K562 (cell line): Measurements from ENCODE around the gene GABPB2. TPM values are rescaled to one million over a fixed set of nuclear protein-coding genes. Genes with fewer than 3 reads are reported as not detected.

ENCODE experiments used
- ATAC-seq: fragments of 200-7000 bp; cut with Tn5 transposase; 3 replicates; pipeline ENCODE4 v1.9.1; 2020; ENCODE audit warnings: moderate library complexity
- BruUV-seq: library from RNA; stranded (reverse); fragments of 400-500 nt; replicated peaks from 2 replicates; lab custom pipeline; 2021; lab: Mats Ljungman, UMichigan
- CTCF ChIA-PET: fragments of 300-600 bp; formaldehyde crosslinking; extraction: SDS; loops from one replicate; lab custom pipeline; 2021; ENCODE audit warnings: low intra/inter-chr PET ratio; lab: Yijun Ruan, JAX
- POLR2A ChIA-PET: fragments of 300-600, 350-650 bp; sonication (Branson Sonifier 250); formaldehyde crosslinking; extraction: SDS; loops from one replicate; lab custom pipeline; 2021; ENCODE audit warnings: antibody characterized with exemption, inconsistent platforms; lab: Yijun Ruan, JAX
- DNase-seq, 4 experiments: peaks; one replicate each; pipeline versions ENCODE4 v3.0.0 to v3.0.0-alpha.2; 2011 to 2018; ENCODE audit warnings: low spot score in 3 of 4, mixed read lengths in 3 of 4; ENCODE audit errors: extremely low read depth in 1 of 4
- FAIRE-seq: peaks from 2 replicates; lab custom pipeline; 2011; peaks lifted over from hg19 to GRCh38; lab: Jason Lieb, UNC
- H2AFZ ChIP-seq: 2 replicates; pipeline ENCODE4 v1.6.0; 2011; ENCODE audit warnings: low read depth, low read length, control low read depth, inconsistent platforms
- H3K27ac ChIP-seq: fragments of 200-600 bp; 3 replicates; pipeline ENCODE4 v1.8.0; 2011; ENCODE audit warnings: low read depth, mild to moderate bottlenecking, control low read depth, inconsistent platforms, low read length, moderate library complexity, mixed read lengths; ENCODE audit errors: extremely low read depth
- H3K27me3 ChIP-seq, 2 experiments: fragments of 300-600 bp in 1 of 2; 2 replicates in 1 of 2; 3 replicates in 1 of 2; pipeline versions ENCODE4 v1.6.0 to v1.8.0; 2011; ENCODE audit warnings: inconsistent platforms in 2 of 2, low read length in 2 of 2, mild to moderate bottlenecking in 1 of 2, mixed read lengths in 1 of 2, moderate library complexity in 1 of 2; ENCODE audit not compliant: control insufficient read depth in 2 of 2, insufficient read depth in 2 of 2
- H3K36me3 ChIP-seq: fragments of 300-600 bp; 3 replicates; pipeline ENCODE4 v1.8.0; 2011; ENCODE audit warnings: mild to moderate bottlenecking, low read length, inconsistent platforms; ENCODE audit not compliant: control insufficient read depth, insufficient read depth
- H3K4me1 ChIP-seq, 2 experiments: fragments of 200-600 bp in 1 of 2; replicated peaks in 1 of 2; 2 replicates in 1 of 2; 3 replicates in 1 of 2; pipeline versions ENCODE4 v1.5.1 to v1.8.0; 2011; ENCODE audit warnings: inconsistent platforms in 2 of 2, low read length in 2 of 2, mild to moderate bottlenecking in 1 of 2, mixed read lengths in 1 of 2, moderate library complexity in 1 of 2; ENCODE audit not compliant: control insufficient read depth in 2 of 2, insufficient read depth in 2 of 2
- H3K4me2 ChIP-seq: 2 replicates; pipeline ENCODE4 v1.6.1; 2011; ENCODE audit warnings: low read length, control low read depth, inconsistent platforms, mixed read lengths; ENCODE audit not compliant: insufficient read depth
- H3K4me3 ChIP-seq: fragments of 200-600 bp; sonication (generic), shearing (Covaris generic); 2 replicates; pipeline ENCODE4 v1.5.1; 2016; ENCODE audit warnings: control low read depth, inconsistent platforms
- H3K79me2 ChIP-seq: fragments of 200-600 bp; 3 replicates; pipeline ENCODE4 v1.8.0; 2011; ENCODE audit warnings: low read length, inconsistent platforms; ENCODE audit not compliant: control insufficient read depth, insufficient read depth
- H3K9ac ChIP-seq, 2 experiments: 2 replicates each; pipeline versions ENCODE4 v1.6.0 to v1.6.1; 2011; ENCODE audit warnings: low read depth in 2 of 2, low read length in 2 of 2, control low read depth in 1 of 2, inconsistent platforms in 1 of 2, mild to moderate bottlenecking in 1 of 2, mixed read lengths in 1 of 2; ENCODE audit not compliant: insufficient read depth in 1 of 2
- H3K9me1 ChIP-seq: one replicate; pipeline ENCODE4 v1.6.0; 2011; ENCODE audit warnings: inconsistent platforms, mild to moderate bottlenecking, low read length, moderate library complexity; ENCODE audit not compliant: control insufficient read depth, insufficient read depth
- H3K9me3 ChIP-seq: replicated peaks from 2 replicates; pipeline ENCODE4 v1.5.1; 2011; ENCODE audit warnings: low read depth, low read length, inconsistent platforms; ENCODE audit not compliant: control insufficient read depth, insufficient read depth
- H4K20me1 ChIP-seq: replicated peaks from 2 replicates; pipeline ENCODE4 v1.6.1; 2011; ENCODE audit warnings: low read length, inconsistent platforms, mixed read lengths; ENCODE audit not compliant: control insufficient read depth, insufficient read depth
- CC2D1A ChIP-seq: fragments of 450-650 bp; IDR thresholded peaks from 2 replicates; pipeline ENCODE4 v1.6.1; 2017; ENCODE audit warnings: mild to moderate bottlenecking
- CEBPZ ChIP-seq: fragments of 150-350 bp; IDR thresholded peaks from 2 replicates; pipeline ENCODE4 v1.6.1; 2014; ENCODE audit warnings: low read depth, mild to moderate bottlenecking, low read length, borderline replicate concordance
- HDAC2 ChIP-seq: fragments of 450-650 bp; IDR thresholded peaks from 2 replicates; pipeline ENCODE4 v1.6.1; 2016; ENCODE audit warnings: mild to moderate bottlenecking
- KLF1 ChIP-seq: fragments of 450-650 bp; IDR thresholded peaks from 2 replicates; pipeline ENCODE4 v1.6.1; 2016; ENCODE audit warnings: missing genetic modification characterization, missing compliant biosample characterization
- MYNN ChIP-seq, 2 experiments: sonication (generic); formaldehyde crosslinking in 1 of 2; IDR thresholded peaks; 2 replicates each; pipeline versions ENCODE4 v1.5.0 to v1.6.1; 2016 to 2020; ENCODE audit warnings: antibody characterized with exemption in 1 of 2, missing genetic modification reagents in 1 of 2
- RBM34 ChIP-seq: fragments of 200-400 bp; formaldehyde crosslinking; IDR thresholded peaks from 2 replicates; pipeline ENCODE4 v1.6.1; 2018; ENCODE audit warnings: low read length, borderline replicate concordance; ENCODE audit not compliant: insufficient read depth
- STAT5A ChIP-seq: IDR thresholded peaks from 2 replicates; pipeline ENCODE4 v1.6.1; 2012; ENCODE audit warnings: low read length, inconsistent platforms, borderline replicate concordance
- SUPT5H ChIP-seq: fragments of 450-650 bp; IDR thresholded peaks from 2 replicates; pipeline ENCODE4 v1.6.1; 2016
- VEZF1 ChIP-seq: fragments of 200-800 bp; sonication (Bioruptor generic); IDR thresholded peaks from 2 replicates; pipeline ENCODE4 v1.6.1; 2017; ENCODE audit warnings: missing genetic modification characterization, missing compliant biosample characterization
- ZBTB7A ChIP-seq: IDR thresholded peaks from 2 replicates; pipeline ENCODE4 v1.6.1; 2011; ENCODE audit warnings: low read depth, mild to moderate bottlenecking, low read length, moderate library complexity, borderline replicate concordance; ENCODE audit not compliant: control insufficient read depth
- ZC3H8 ChIP-seq: fragments of 450-650 bp; IDR thresholded peaks from 2 replicates; pipeline ENCODE4 v1.6.1; 2017
- ZFX ChIP-seq: sonication (generic); formaldehyde crosslinking; IDR thresholded peaks from 2 replicates; pipeline ENCODE4 v1.8.0; 2022; ENCODE audit warnings: mild to moderate bottlenecking, missing genetic modification reagents, moderate library complexity
- ZNF212 ChIP-seq: fragments of 450-650 bp; formaldehyde crosslinking; IDR thresholded peaks from 2 replicates; pipeline ENCODE4 v1.4.0; 2020; ENCODE audit warnings: mild to moderate bottlenecking
- ZNF699 ChIP-seq: fragments of 250-450 bp; sonication (Bioruptor Pico); IDR thresholded peaks from 2 replicates; pipeline ENCODE4 v1.8.0; 2021; ENCODE audit warnings: mild to moderate bottlenecking, moderate library complexity; ENCODE audit not compliant: insufficient replicate concordance
- WGBS: fragments of 100-300 bp; shearing (Covaris generic); methylation state at CpG from one replicate; pipeline ENCODE4 v1.1.6; 2016; ENCODE audit warnings: low coverage, mixed read lengths; ENCODE audit not compliant: insufficient coverage; ENCODE audit errors: missing lambda C conversion rate; 5-methylcytosine and 5-hydroxymethylcytosine counted together
- in situ Hi-C: fragments of 300-500 bp; cut with MboI; formaldehyde crosslinking; loops from 4 replicates; pipeline ENCODE4 v1.15.0; 2018; ENCODE audit warnings: inconsistent platforms, mixed read lengths
- intact Hi-C: fragments of 100-400 bp; cut with micrococcal nuclease; formaldehyde crosslinking; loops from 2 replicates; pipeline ENCODE4 v1.14.2; 2022
- polyA plus RNA-seq, 8 experiments: library from polyadenylated mRNA; depleted of rRNA in 4 of 8; stranded (reverse) in 5 of 8; unstranded in 3 of 8; fragments of >200 nt; fragmentation: Nextera tagmentation in 2 of 8; fragmentation: Illumina TruSeq in 1 of 8; extraction: Ambion mirVana in 2 of 8; extraction: Trizol in 1 of 8; gene quantifications; 2 replicates each; pipeline versions ENCODE4 v1.2.1 to v1.2.3, GENCODE V29; 2011 to 2014; ENCODE audit warnings: inconsistent platforms in 1 of 8, missing spikeins in 1 of 8
- total RNA-seq, 7 experiments: library from RNA; depleted of rRNA in 6 of 7; stranded (reverse); fragments of >200 nt in 6 of 7; fragmentation: Illumina TruSeq in 2 of 7; extraction: Trizol in 2 of 7; gene quantifications; 2 replicates each; pipeline versions ENCODE4 v1.2.1 to v1.2.3, GENCODE V29; 2011 to 2021; ENCODE audit warnings: low replicate concordance in 1 of 7
- TF ChIP-seq, protein P1 (sequence below): fragments of 250-450 bp; sonication (Bioruptor Pico); IDR thresholded peaks from 2 replicates; pipeline ENCODE4 v1.4.0; 2020; ENCODE audit warnings: mild to moderate bottlenecking, moderate library complexity

GABPB2 gene
- total and polyA plus RNA-seq, 9 of the 15 experiments (the other 6 are each of a cell fraction or from before 2014, with no cell fraction given), result 2.2 to 13.3 (median 6.1) TPM

DNA sequence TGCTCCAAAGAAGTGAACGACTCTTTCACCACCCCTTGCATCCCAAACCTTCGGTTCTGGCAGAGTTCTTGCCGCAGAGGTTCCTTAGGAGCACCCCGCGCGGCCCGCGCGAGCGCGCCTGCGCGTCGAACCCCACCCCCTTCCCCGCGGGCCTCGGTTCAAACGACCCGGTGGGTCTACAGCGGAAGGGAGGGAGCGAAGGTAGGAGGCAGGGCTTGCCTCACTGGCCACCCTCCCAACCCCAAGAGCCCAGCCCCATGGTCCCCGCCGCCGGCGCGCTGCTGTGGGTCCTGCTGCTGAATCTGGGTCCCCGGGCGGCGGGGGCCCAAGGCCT, 23.0 kb upstream of the GABPB2 start, which contains the start of gene C1orf56:
C1orf56 (plus strand) TSS at position 161 of the 334 bp plus-strand sequence; CDS start at position 258, 97 bp downstream.
- H2AFZ ChIP-seq, result peak within 1 kb of the TSS; percentile 68
- H3K4me2 ChIP-seq, result peak within 1 kb of the TSS; percentile 64
- no peaks in the 10 kb centered on the region for H3K9me3 ChIP-seq
- H3K4me1 ChIP-seq, result peaks cover 17 to 18% of the 10 kb centered on the region in 2 experiments; a peak in 4 of 5 replicates
- no peaks in the 10 kb centered on the region for H3K9me1 ChIP-seq
- H3K4me3 ChIP-seq, result peak within 1 kb of the TSS; percentile 39
- ChIA-PET POLR2A (interaction anchor here (0.6 to 3.6 kb wide), 8 partner anchors 9 to 487 kb away, joined by 3 to 36 read pairs (median 4); partner anchors contain the start of genes BNIPL, CDC42SE1, MCL1 and MLLT11), CTCF (no interaction called here)
- ATAC-seq (peak; percentile 40), FAIRE-seq (no peak), DNase-seq (peak; percentile 68 to 73 (median 72))
- intact Hi-C loops, result no loop called here
- peaks cover 28% of the 10 kb centered on the region for H3K36me3 ChIP-seq
- peak within 1 kb of the TSS; percentile 54 to 90; a peak in 3 of 4 replicates for H3K9ac ChIP-seq
- WGBS, result 54% methylated on average over 11 of the region's 29 CpGs
- H4K20me1 ChIP-seq, result no peaks in the 10 kb centered on the region
- no TSS peak for BruUV-seq
- peak within 1 kb of the TSS; percentile 52 for H3K27ac ChIP-seq
- H3K27me3 ChIP-seq, result no peaks in the 10 kb centered on the region
- peaks cover 12% of the 10 kb centered on the region for H3K79me2 ChIP-seq
- in situ Hi-C loops, result no loop called here
- TF ChIP-seq ZNF212, result no peak
- TF ChIP-seq, protein P1, sequence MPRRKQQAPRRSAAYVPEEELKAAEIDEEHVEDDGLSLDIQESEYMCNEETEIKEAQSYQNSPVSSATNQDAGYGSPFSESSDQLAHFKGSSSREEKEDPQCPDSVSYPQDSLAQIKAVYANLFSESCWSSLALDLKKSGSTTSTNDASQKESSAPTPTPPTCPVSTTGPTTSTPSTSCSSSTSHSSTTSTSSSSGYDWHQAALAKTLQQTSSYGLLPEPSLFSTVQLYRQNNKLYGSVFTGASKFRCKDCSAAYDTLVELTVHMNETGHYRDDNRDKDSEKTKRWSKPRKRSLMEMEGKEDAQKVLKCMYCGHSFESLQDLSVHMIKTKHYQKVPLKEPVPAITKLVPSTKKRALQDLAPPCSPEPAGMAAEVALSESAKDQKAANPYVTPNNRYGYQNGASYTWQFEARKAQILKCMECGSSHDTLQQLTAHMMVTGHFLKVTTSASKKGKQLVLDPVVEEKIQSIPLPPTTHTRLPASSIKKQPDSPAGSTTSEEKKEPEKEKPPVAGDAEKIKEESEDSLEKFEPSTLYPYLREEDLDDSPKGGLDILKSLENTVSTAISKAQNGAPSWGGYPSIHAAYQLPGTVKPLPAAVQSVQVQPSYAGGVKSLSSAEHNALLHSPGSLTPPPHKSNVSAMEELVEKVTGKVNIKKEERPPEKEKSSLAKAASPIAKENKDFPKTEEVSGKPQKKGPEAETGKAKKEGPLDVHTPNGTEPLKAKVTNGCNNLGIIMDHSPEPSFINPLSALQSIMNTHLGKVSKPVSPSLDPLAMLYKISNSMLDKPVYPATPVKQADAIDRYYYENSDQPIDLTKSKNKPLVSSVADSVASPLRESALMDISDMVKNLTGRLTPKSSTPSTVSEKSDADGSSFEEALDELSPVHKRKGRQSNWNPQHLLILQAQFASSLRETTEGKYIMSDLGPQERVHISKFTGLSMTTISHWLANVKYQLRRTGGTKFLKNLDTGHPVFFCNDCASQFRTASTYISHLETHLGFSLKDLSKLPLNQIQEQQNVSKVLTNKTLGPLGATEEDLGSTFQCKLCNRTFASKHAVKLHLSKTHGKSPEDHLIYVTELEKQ (CRISPR knock-in tag), result no peak
- no peak for TF ChIP-seq STAT5A
- no peak for TF ChIP-seq ZC3H8
- TF ChIP-seq RBM34, result no peak
- TF ChIP-seq ZNF699 (CRISPR knock-in tag), result no peak
- TF ChIP-seq CC2D1A, result no peak
- TF ChIP-seq KLF1 (tag), result no peak
- peak; percentile 23; the same call in 1 of the 2 replicates for TF ChIP-seq SUPT5H
- TF ChIP-seq HDAC2, result no peak
- no peak for TF ChIP-seq CEBPZ
- no peak for TF ChIP-seq MYNN (IDR thresholded peaks at IDR 0.05)
- TF ChIP-seq MYNN (CRISPR knock-in tag; IDR thresholded peaks at IDR 0.05), result no peak
- 0 out of 2 replicates have a peak, but pooled peaks have one; percentile 76 for TF ChIP-seq ZFX (CRISPR knock-in tag)
- peak; percentile 36; the same call in 1 of the 2 replicates for TF ChIP-seq ZBTB7A
- peak; percentile 29; the same call in 1 of the 2 replicates for TF ChIP-seq VEZF1
